GM21515 (cell line): ENCODE data around the gene HAUS7.
"Not testable (repeated sequence)": the region's sequence is repeated elsewhere in the genome, so short reads cannot be mapped to it uniquely, and the experiment has no call there.

Experiments
- ATAC-seq: cut with Tn5 transposase; IDR thresholded peaks from one replicate; pipeline ENCODE4 v1.9.1; 2021; ENCODE audit not compliant: unreplicated experiment

Gene HAUS7

DNA sequence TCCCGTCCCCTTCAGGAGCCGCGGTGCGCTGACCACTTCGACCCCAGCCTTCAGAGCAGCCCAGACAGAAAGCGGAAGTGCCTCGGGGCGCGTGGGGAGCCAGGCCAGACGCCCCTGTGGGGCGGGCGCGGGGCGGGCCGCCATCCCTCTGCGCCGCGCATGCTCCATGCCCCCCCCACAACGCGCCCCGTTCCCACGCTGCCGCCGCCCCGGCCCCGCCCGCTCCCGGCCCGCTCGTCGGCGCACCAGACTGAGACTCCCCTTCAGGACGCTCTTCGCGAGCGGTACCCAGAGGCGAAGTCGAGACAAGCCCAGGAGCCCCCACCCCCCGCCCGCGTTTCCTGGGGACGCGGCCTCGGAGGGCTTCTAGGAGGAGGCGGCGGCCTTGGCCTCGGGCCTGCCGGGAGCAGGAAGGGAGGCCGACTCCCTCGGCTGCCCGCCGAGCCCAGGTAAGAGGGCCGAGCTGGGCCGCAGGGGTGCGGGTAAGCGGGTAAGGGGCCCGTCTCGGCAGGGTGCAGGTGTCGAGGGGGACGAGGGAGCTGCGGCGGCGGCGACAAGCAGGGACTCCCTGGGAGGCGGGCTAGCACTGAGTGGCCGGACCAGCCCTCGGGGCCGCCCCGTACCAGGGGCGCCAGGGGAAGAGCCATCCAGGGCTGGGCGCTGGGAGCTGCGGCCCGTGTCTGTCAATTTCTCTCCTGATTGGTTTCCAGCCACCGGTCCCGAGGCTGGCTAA, 59.0 kb downstream of the HAUS7 start, which contains the start of gene ZFP92:
Gene ZFP92 (plus strand): TSS at position 218 of the 733 bp plus-strand sequence. CDS start 6,851 bp downstream, outside the sequence.
- peak; percentile 64 for ATAC-seq

DNA sequence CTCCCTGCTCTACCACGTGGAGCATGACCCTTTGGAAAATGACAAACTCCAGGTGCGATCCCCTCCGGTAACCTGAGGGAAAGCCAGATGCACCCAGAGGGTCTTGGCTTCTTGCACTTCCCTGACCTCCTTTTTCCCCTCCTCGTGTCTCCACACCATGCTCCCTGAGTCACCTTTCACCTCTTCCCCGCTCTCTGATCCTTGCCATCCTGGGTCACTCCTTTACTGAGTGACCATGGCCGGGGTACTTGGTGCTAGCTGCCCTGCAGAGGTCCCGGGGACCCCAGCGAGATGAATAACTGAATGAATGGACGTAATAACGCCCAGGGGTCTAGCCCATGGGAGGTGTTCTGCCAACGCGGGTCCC, 59.5 kb downstream of the HAUS7 start:
- no peak for ATAC-seq

DNA sequence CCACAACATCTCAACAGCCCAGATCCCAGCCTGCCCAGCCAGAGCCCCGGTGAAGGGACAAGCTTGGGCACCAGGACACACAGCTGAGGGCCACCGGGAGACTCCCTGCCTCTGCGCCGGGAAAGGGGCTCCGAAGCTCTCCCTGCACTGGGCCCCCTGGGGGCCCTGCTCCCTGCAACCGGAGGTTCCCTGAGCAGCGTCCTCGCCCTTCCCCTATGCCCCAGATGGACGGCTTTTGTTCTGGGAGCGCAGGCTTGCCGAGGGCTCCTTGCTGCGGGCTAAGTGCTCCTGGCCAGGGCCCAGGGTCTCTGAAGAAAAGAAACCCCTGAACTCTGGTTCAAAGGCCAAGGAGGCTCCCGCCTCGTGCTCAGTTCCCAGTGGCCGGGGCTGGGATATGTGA, 60.0 kb downstream of the HAUS7 start:
- no peak for ATAC-seq

DNA sequence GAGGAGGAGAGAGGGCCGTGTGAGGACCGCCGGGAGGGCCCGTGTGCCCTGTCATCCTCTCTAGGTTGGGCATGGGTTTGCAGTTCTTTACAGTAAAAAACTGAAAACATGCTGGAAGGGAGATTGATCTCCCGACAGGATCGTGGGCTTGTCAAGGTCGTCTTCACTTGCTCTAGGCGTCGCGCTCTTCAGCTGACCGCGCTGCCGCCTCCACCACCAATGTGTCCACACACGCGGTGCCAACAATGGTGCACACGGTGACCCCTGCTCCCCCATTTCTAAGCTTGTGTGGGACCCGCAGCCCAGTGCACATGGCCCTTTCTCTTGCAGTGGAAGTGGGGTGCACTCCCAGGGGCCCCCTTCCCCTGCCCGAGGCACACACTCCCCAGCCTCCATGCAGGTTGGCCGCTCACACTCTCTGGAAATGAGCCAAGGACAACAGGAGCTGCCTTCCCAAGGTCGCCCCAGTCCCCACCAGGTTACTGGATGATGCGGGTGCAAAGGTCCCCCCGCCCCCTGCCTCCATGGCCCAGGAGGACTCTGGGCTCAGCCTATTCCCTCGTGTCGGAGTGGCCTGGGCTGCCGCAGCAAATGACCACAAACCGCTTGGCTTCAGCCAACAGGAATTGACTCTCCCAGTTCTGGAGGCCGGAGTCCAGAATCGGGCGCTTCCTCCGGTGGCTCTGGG, 60.8 kb downstream of the HAUS7 start:
- no peak for ATAC-seq

DNA sequence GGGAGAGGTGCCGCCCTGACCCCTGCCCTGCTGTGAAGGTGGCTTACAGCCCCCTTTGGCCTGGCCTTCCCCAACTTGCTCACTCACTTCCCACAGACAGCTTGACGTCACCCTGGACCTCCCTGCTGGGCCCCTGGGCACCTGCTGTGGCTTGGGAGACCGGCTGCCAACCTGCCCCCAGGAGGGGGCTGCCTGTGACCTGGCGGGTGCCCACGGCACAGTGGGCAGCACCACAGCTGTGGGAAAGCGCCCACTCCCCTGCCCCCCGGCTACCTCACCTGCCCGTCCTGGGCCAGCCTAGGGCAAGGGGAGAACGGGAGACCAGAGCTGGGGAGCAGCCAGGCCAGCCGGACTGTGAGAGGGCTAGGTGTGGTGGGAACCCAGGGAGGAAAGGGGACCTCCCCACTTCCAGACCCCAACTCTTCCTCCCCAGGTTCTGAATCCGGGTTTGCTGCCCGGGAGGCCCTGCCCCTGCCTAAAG, 61.5 kb downstream of the HAUS7 start:
- ATAC-seq = no peak

DNA sequence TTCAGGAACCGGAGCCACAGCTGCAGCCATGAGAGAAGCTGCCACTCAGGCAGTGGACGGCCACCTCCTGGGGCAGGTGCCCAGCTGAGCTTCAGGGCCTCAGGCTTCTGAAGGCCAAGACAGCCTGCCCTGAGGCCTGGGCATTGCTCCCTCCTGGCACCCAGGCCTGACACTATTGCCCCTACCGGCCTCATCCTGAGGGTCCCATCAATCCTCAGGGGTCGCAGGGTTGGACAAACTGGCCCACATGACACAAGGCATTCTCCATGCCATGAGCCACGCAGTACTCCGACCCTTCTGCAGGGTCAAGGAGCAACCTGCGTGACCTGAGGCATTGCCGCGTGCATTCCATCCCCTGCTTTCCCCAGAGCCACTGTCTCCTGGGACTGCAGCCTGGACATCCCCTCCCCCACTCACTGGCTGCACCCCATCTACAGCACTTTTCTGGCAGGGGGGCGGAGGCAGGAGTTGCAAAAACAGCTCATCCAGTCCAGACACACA, 62.1 kb downstream of the HAUS7 start:
- ATAC-seq = no peak

DNA sequence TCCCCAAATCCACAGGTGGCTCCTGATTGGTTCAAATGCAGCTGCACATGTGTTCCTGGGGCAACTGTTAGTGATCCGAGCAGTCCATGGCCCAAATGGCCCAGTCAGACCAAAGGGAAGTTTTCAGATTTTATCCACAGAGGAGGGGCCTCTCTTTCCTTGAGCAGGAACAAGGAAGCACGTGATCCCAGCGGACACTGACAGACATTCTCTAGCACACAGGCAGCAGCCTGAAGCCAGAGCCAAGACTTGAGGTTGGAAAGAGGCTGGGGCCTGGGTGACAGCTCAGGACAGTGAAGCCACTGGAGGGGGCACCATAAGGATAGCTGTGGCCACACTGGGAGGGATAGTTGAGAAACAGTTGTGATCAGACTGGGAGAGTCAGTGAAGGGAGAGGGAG, 62.6 kb downstream of the HAUS7 start:
- ATAC-seq = no peak

DNA sequence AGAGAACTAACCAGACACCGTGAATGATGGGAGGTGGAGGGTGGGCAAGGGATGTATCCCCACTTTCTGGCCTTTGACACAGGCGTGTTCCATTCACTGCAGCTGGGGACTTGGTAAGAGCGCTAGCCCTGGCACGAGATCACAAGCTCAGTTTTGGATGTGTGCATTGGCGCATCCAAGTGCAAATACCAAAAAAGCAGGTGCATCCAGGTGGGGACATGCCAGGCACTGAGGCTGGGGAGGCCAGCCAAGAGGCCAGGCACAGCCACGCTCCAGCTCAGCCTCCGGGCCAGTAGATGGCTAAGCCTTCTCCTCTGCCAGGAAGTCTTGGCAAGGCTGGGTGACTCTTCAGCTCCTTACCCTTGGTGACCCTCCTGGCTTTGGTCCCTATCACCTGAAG, 63.5 kb downstream of the HAUS7 start:
- no peak for ATAC-seq

DNA sequence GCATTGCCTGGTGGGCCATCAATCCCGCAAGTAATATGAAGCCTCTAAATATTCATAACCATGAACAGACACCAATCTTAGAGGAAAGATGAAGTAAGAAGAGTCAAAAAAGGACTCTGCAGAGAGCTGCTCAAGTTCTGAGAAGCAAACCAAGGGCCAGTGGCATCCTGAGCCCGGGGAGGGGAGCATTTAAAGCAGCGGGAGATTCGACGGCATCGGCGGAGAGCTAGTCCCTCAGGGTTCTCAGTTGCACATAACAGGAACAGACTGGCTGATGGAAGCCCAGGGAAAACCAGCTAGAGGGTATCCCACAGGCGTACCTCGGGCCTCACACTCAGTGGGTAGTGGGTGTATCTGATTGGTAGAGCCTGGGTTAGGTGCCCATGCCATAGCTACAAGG, 64.4 kb downstream of the HAUS7 start:
- no peak for ATAC-seq

DNA sequence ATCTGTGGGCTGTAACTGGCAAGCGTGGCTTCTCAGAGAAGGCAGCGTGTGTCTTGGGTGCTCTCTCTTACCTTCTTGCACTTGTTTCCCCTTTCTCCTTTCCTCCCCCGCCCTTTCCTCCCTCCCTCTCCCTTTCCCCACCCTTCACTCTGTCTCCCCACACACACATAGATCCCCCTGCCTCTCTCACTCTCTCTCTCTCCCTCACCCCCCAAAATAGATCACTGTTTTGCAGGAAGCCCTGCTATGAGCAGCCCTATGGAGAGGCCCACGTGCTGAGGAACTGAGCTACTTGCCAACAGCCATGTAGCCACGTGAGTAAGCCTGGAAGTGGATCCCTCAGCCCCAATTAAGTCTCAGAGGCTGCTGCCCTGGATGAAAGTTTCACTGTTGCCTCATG, 65.0 kb downstream of the HAUS7 start:
- ATAC-seq = no peak

DNA sequence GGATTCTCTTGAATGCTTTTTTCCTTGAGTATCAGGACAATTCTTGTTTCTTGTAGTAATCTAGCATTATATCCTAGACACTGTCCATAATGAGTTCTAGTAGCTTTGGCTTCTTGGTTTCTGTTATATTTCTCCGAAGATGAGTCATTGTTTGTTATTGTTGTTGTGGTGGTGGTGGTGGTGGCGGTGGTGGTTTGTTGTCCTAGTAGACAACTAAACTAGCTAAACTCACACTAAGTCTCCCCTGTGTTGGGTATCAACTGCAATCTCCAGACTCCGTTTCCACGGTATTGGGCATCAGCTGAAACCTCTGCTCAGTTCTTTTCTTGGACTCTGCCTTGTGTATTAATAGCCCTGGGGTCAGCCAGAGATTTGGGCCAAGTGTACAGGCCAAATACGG, 66.0 kb downstream of the HAUS7 start:
- ATAC-seq = not testable (repeated sequence)

DNA sequence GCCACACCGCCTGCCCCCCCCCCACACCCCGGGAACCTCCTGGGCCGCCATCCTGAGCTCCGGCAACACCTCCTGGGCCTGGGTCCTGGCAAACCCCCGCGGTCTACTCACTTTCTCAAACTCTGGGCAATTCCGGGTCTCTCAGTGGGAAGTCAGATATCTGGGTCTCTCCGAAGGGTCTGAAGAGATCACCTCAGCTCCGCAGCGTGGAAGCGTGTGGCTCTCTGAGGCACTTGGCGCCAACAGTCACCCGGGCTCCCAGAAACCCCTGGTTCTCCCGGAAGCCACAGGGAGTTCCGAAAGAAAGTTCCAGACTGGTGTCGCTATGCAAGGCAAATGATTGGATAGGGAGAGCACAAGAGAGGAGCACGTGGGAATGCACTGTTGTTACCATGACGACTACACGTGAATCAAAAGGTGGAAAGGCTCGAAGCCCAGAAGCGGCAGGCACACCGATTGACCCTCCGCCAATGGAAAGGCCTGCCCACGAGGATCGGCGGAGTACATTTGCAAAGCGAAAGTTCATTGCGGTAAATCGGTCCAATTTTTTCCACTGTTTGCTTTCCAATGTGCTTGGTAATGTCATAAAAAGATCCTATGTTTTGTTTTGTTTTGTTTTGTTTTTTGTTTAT, 69.1 kb downstream of the HAUS7 start, which contains the start of gene PNMA6E:
Gene PNMA6E (minus strand): TSS at position 218 of the 632 bp plus-strand sequence. CDS start 2,501 bp downstream, outside the sequence.
- no peak for ATAC-seq

DNA sequence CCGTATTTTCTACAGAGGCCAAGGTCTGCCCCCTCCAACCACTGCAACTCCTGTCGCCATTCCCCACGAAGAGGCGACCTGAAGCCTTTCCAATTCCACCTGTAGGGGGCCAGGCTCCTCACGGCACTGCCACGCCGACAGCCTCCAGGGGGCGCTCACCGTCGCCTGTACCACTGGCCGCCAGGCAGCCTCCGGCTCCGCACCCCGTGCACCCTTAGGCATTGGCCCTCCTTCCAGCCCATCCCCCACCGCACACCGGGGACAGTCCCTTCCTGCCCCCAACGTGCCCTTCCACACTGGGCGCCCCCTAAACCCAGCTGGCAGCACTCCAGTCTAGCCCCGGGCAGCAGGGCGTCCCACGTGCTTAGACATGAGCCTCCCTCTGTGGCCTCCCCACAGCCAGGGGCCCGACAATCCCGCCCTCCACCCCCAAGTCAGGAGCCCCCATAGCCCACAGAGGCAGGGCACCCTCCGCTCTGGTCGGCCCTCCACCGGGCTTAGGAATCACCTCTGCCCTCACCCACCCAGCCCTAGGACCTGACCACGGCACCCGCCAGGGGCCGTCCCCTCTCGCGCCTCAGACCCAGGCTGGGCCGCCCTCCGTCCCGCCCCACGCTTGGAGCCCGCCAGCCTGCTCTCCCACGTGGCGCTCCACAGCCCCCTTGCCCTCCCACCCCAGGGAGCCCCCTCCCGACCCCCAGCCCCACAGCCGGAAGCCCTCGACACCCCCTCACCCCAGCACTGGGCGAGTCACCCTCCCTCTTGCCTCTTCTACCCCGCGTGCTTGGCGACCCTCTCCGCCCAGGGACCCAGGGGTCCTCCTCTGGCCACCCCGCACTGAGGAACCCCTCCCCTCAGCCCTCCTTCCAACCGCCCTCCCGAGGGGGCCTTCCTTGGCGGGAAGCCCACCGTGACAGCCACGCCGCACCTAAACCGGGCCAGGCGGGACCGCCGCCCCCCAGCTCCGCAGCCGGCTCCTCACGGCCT, 69.9 kb downstream of the HAUS7 start:
- ATAC-seq = no peak

DNA sequence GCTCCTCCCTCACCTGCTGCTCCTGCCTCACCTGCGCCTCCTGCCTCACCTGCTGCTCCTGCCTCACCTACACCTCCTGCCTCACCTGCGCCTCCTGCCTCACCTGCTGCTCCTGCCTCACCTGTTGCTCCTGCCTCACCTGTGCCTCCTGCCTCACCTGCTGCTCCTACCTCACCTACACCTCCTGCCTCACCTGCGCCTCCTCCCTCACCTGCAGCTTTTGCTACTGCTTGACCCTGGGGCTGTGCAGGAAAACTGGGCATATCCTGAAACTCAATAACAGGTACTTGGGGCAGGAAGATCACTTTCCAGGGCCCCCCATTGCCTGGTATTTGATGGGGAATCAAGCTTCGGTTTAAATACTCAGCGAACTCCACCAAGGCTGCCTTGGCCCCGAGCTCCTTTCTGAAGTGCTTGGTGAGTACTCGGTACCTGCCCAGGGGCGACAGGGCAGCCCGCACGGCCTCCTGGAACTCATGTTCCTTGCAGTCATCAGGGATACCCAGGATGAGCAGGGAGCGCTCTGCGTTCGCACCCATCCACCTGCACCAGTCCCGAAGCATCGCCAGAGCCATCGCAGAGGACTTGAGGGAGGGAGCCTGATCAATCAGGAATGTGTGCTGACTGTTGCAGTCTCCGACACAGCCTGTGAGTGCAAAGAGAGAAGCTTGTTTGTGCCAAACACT, 72.0 kb downstream of the HAUS7 start:
- ATAC-seq = no peak
